Hepatocyte (in vitro differentiated cells): ENCODE measurements around the gene EEF2K. TPM values are rescaled to one million over a fixed set of nuclear protein-coding genes. Genes with fewer than 3 reads are reported as not detected.
A peak's percentile ranks its signal among the peaks of the same experiment; 100 is the strongest.

Experiments used
- DNase-seq: peaks from one replicate; pipeline ENCODE4 v3.0.0-alpha.2; 2016; ENCODE audit warnings: low spot score
- H2AFZ ChIP-seq: fragments of 200-600 bp; sonication (generic); 2 replicates; pipeline ENCODE4 v1.6.0; 2016; ENCODE audit warnings: antibody characterized with exemption, mild to moderate bottlenecking
- H3K27ac ChIP-seq: fragments of 200-600 bp; sonication (generic); 2 replicates; pipeline ENCODE4 v1.5.1; 2016; ENCODE audit warnings: mild to moderate bottlenecking
- H3K27me3 ChIP-seq: fragments of 200-600 bp; sonication (generic); 2 replicates; pipeline ENCODE4 v1.6.1; 2016
- H3K36me3 ChIP-seq: fragments of 200-600 bp; sonication (generic); replicated peaks from 2 replicates; pipeline ENCODE4 v1.5.1; 2016; ENCODE audit warnings: low read depth; ENCODE audit not compliant: insufficient read depth
- H3K4me1 ChIP-seq: fragments of 200-600 bp; sonication (generic); 2 replicates; pipeline ENCODE4 v1.5.1; 2016; ENCODE audit warnings: mild to moderate bottlenecking, moderate library complexity; ENCODE audit not compliant: insufficient read depth
- H3K4me2 ChIP-seq: fragments of 200-600 bp; sonication (generic); 2 replicates; pipeline ENCODE4 v1.6.0; 2016
- H3K4me3 ChIP-seq: fragments of 200-600 bp; sonication (generic); 2 replicates; pipeline ENCODE4 v1.5.1; 2016; ENCODE audit warnings: mild to moderate bottlenecking
- H3K79me2 ChIP-seq: fragments of 200-600 bp; sonication (generic); 2 replicates; pipeline ENCODE4 v1.6.0; 2017; ENCODE audit warnings: mild to moderate bottlenecking
- H3K9me2 ChIP-seq: fragments of 200-600 bp; sonication (generic); replicated peaks from 2 replicates; pipeline ENCODE4 v1.6.0; 2017; ENCODE audit warnings: mild to moderate bottlenecking; ENCODE audit not compliant: insufficient read depth
- H3K9me3 ChIP-seq: fragments of 200-600 bp; sonication (generic); 2 replicates; pipeline ENCODE4 v1.5.1; 2016; ENCODE audit warnings: low read depth, mild to moderate bottlenecking
- H4K20me1 ChIP-seq: fragments of 200-600 bp; sonication (generic); 2 replicates; pipeline ENCODE4 v1.6.0; 2016; ENCODE audit warnings: mild to moderate bottlenecking; ENCODE audit not compliant: insufficient read depth, poor library complexity, severe bottlenecking
- CTCF ChIP-seq: fragments of 200-600 bp; sonication (generic); IDR thresholded peaks from 2 replicates; pipeline ENCODE4 v1.5.1; 2016; ENCODE audit warnings: antibody characterized with exemption, mild to moderate bottlenecking; ENCODE audit not compliant: poor library complexity
- EZH2 ChIP-seq: fragments of 200-600 bp; sonication (generic); IDR thresholded peaks from 2 replicates; pipeline ENCODE4 v1.6.1; 2016; ENCODE audit warnings: antibody characterized with exemption, mild to moderate bottlenecking, borderline replicate concordance
- EZH2phosphoT487 ChIP-seq: fragments of 200-600 bp; sonication (generic); IDR thresholded peaks from one replicate; pipeline ENCODE4 v1.6.1; 2018; ENCODE audit warnings: antibody characterized with exemption, mild to moderate bottlenecking, low read depth, moderate library complexity; ENCODE audit not compliant: unreplicated experiment, severe bottlenecking
- WGBS: methylation state at CpG from one replicate; pipeline ENCODE4 v1.1.6; 2016; ENCODE audit warnings: low lambda C conversion rate; ENCODE audit errors: missing lambda C conversion rate; 5-methylcytosine and 5-hydroxymethylcytosine counted together
- polyA plus RNA-seq: library from polyadenylated mRNA; unstranded; fragments of >200 nt; fragmentation: Nextera tagmentation; extraction: Ambion mirVana; gene quantifications from 2 replicates; pipeline ENCODE4 v1.2.1, GENCODE V29; 2016
- total RNA-seq: library from RNA; depleted of rRNA; stranded (reverse); fragments of >200 nt; gene quantifications from 2 replicates; pipeline ENCODE4 v1.2.3, GENCODE V29; 2014

Gene EEF2K
- total and polyA plus RNA-seq, 2 experiments from 2014 or later: 7.9 to 15.1 TPM

GRCh38 chr16:22206842-22207714 is 1.0 kb downstream of the EEF2K start:
- H3K9me2 ChIP-seq: no peaks in the 10 kb centered on the region
- H2AFZ ChIP-seq: peak overlapping the region; percentile 76
- no peaks in the 10 kb centered on the region for H3K27me3 ChIP-seq
- H3K4me3 ChIP-seq: peak overlapping the region; percentile 96
- H3K4me1 ChIP-seq: peaks cover 6% of the 10 kb centered on the region
- WGBS: 20% methylated on average over 32 of the region's 35 CpGs
- H3K4me2 ChIP-seq: peak overlapping the region; percentile 94
- peaks cover 55% of the 10 kb centered on the region for H3K79me2 ChIP-seq
- TF ChIP-seq CTCF (no peak), EZH2phosphoT487 (no peak), EZH2 (no peak)
- peaks cover 25% of the 10 kb centered on the region for H4K20me1 ChIP-seq
- no peaks in the 10 kb centered on the region for H3K9me3 ChIP-seq
- peak overlapping the region; percentile 81 for H3K27ac ChIP-seq
- no peaks in the 10 kb centered on the region for H3K36me3 ChIP-seq
- peak; percentile 69 for DNase-seq

- no peaks in the 10 kb centered on the region for H3K9me3 ChIP-seq
- no peak for DNase-seq
- peak overlapping the region; percentile 96 for H3K4me3 ChIP-seq
- H3K27me3 ChIP-seq: no peaks in the 10 kb centered on the region
- H3K36me3 ChIP-seq: no peaks in the 10 kb centered on the region
- peaks cover 61% of the 10 kb centered on the region for H3K79me2 ChIP-seq
- H3K27ac ChIP-seq: no peak overlapping the region
- peaks cover 6% of the 10 kb centered on the region for H3K4me1 ChIP-seq
- no peaks in the 10 kb centered on the region for H3K9me2 ChIP-seq
- peak overlapping the region; percentile 94 for H3K4me2 ChIP-seq
- no peak overlapping the region for H2AFZ ChIP-seq
- H4K20me1 ChIP-seq: peaks cover 28% of the 10 kb centered on the region
- WGBS: 78% methylated on average over 10 of the region's 10 CpGs
- TF ChIP-seq CTCF: no peak
- TF ChIP-seq EZH2: no peak
- TF ChIP-seq EZH2phosphoT487: no peak
Measured at GRCh38 chr16:22207715-22208360, 1.8 kb downstream of the EEF2K start.

GRCh38 chr16:22210285-22210684 is 4.2 kb downstream of the EEF2K start:
- peaks cover 28% of the 10 kb centered on the region for H4K20me1 ChIP-seq
- H3K4me3 ChIP-seq: no peak overlapping the region

More at GRCh38 chr16:22210285-22210684, 4.2 kb downstream of the EEF2K start:
- WGBS: 98% methylated on average over 6 of the region's 6 CpGs
- Histone ChIP-seq H3K9me2 (no peaks in the 10 kb centered on the region), H3K4me2 (no peak overlapping the region), H3K4me1 (peaks cover 6% of the 10 kb centered on the region), H2AFZ (no peak overlapping the region), H3K9me3 (no peaks in the 10 kb centered on the region), H3K36me3 (no peaks in the 10 kb centered on the region), H3K79me2 (peaks cover 85% of the 10 kb centered on the region), H3K27ac (no peak overlapping the region), H3K27me3 (no peaks in the 10 kb centered on the region)
- no peak for DNase-seq
- TF ChIP-seq EZH2phosphoT487: no peak
- TF ChIP-seq CTCF: no peak
- TF ChIP-seq EZH2: no peak
